Measurements from ENCODE around the gene PSMG2.

Gene PSMG2

DNA sequence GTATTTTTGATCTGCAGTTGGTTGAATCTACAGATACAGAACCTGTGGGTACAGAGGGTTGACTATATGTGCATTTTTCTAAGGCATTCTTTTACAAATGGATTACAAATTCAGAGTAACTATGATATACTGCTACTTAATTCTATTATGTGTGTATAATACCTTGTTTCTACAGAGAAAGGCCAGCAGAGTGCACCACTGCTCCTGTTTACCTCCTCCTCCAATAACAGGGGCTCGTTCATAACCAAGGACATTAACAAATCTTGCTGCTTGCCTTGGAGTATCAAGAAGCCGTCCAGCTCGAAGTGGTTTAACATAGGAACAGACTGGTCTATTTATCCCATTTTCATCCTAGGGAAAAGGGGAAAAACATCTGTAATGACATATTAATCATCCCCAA, 16.7 kb upstream of the PSMG2 start:
- FAIRE-seq (no peak), DNase-seq (ENCODE audit: insufficient read length) (no peak)
- TF ChIP-seq POLR2AphosphoS5 (IDR thresholded peaks at IDR 0.05; ENCODE audit: low read depth, low read length) (no peak), TAF1 (IDR thresholded peaks at IDR 0.05; ENCODE audit: borderline replicate concordance, low read depth, low read length) (no peak), POLR2A (IDR thresholded peaks at IDR 0.05; ENCODE audit: low read depth, low read length) (no peak)

DNA sequence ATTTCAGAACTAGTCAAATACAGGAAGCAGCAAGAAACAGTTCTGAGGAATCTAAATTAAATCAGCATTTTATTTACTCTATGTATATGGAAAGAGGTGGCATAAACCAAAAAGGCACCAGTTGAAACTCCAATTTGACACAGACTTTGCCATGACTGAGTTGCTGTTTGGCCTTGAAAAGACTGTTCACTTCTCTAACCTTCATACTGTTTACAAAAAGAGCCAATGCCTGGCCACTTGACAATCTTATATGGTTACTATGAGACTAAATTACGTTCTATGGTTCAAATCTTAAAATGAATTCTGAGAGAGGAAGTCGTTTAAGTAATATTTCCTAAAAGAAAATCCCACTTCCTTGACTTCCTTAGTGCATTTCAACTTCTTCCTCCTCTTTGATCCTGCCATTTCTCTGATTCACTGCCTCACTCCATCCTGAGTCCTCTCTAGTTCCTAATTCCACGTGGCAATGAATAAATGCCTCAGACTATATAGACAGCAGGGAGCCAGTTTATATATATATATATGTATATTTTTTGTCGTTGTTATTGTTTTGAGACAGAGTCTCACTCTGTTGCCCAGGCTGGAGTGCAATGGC, 13.5 kb upstream of the PSMG2 start:
- FAIRE-seq, result no peak
- DNase-seq (ENCODE audit: insufficient read length), result no peak
- no peak for TF ChIP-seq POLR2A (IDR thresholded peaks at IDR 0.05; ENCODE audit: low read depth, low read length)
- TF ChIP-seq POLR2AphosphoS5 (IDR thresholded peaks at IDR 0.05; ENCODE audit: low read depth, low read length), result no peak
- no peak for TF ChIP-seq TAF1 (IDR thresholded peaks at IDR 0.05; ENCODE audit: borderline replicate concordance, low read depth, low read length)

DNA sequence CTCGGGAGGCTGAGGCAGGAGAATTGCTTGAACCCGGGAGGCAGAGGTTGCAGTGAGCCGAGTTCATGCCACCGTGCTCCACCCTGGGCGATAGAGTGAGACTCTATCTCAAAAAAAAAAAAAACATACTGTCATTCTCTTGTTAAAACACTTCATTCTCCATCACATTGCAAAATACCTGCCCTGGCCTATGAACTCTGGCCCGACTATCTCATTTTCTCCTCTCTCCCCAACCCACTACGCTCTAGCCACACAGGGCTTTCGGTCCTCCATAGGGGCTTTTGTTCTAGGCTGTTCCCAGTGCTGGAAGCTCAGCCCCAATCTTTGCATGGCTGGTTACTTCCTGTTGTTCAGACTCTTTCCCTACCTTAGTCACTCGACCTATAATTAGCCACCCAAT, 10.6 kb upstream of the PSMG2 start:
- TF ChIP-seq POLR2A (IDR thresholded peaks at IDR 0.05; ENCODE audit: low read depth, low read length), result no peak
- no peak for TF ChIP-seq POLR2AphosphoS5 (IDR thresholded peaks at IDR 0.05; ENCODE audit: low read depth, low read length)
- TF ChIP-seq TAF1 (IDR thresholded peaks at IDR 0.05; ENCODE audit: borderline replicate concordance, low read depth, low read length), result no peak
- no peak for FAIRE-seq

DNA sequence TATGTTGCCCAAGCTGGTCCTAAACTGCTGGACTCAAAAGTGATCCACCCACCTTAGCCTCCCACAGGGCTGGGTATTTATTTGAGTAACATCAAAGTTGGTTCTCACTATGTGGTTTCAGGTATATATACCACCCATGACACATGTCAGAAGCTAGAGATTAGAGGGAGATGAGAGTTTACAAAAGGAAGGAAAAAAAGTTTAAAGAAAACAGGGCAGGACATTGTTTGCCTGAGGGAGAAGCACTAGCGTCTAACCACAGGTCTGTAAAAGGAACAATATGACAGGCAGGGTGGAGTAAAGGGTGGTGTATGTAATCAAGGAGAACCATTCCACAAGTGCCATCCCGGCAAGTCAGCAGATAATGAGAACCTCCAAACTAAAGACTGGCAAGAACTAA, 8.8 kb upstream of the PSMG2 start:
- FAIRE-seq (no peak), DNase-seq (ENCODE audit: insufficient read length) (no peak)

More for the DNA sequence above, 10.6 kb upstream of the PSMG2 start:
- DNase-seq (ENCODE audit: insufficient read length), result no peak

DNA sequence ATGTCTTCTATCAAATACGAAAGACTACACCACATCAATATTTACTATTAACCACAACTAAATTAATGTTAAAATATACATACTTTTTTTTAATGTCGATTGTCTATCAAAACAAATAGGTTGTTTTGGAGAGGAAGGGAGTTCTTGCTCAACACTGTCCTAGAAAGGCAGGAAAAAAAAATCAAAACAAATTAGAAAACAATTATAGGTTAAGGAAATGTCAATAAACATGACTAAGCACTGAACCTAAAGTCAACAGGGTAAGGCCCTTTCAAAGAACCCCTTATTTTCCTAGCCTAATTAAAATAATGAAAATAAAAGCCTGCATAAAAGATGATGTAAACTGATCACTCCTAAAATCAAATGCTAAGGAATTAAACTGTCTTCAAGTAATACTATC, 3.1 kb upstream of the PSMG2 start:
- TF ChIP-seq POLR2AphosphoS5 (IDR thresholded peaks at IDR 0.05; ENCODE audit: low read depth, low read length) (no peak), TAF1 (IDR thresholded peaks at IDR 0.05; ENCODE audit: borderline replicate concordance, low read depth, low read length) (no peak), POLR2A (IDR thresholded peaks at IDR 0.05; ENCODE audit: low read depth, low read length) (no peak)
- DNase-seq (ENCODE audit: insufficient read length) (no peak), FAIRE-seq (no peak)

More for the DNA sequence above, 8.8 kb upstream of the PSMG2 start:
- TF ChIP-seq POLR2AphosphoS5 (IDR thresholded peaks at IDR 0.05; ENCODE audit: low read depth, low read length) (no peak), POLR2A (IDR thresholded peaks at IDR 0.05; ENCODE audit: low read depth, low read length) (no peak), TAF1 (IDR thresholded peaks at IDR 0.05; ENCODE audit: borderline replicate concordance, low read depth, low read length) (no peak)

DNA sequence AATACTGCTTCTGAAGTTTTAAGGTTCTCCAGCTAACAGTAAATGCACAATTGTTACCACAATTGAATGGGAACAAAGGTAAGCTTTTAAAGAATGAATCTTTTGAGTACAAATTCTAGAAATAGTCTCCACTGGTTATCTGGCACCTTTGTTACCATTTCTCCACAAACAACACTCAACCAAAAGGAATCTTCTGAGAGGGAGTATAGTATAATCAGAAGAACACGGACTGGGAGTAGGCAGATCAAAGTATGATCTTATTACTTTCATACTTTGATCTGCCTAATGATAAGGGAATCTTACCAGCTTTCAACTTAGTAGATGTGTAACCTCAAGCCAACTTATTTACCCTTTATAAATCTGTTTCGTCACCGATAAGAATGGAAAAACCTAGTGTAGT, 1.7 kb upstream of the PSMG2 start:
- DNase-seq (ENCODE audit: insufficient read length) (no peak), FAIRE-seq (no peak)
- TF ChIP-seq POLR2AphosphoS5 (IDR thresholded peaks at IDR 0.05; ENCODE audit: low read depth, low read length), result no peak

DNA sequence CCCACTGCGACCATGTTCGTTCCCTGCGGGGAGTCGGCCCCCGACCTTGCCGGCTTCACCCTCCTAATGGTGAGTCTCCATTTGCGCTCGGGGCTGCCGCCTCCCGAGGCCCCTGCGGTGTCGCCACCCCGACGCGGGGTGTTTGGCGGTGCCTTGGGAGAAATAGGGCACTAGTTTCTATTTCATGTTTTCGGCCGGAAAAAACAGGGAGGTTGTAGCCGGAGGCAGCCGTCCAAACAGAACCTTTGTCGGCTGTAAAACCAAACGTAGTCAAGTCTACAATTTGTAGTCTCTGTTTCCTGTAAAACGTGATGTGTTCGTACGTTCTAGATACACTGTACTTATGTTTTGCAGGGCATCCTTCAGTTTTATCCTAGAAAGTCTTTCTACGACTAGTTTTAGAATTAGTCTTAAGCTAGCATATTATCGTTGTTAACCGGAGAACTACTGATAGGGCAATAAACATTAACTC, 290 bp downstream of the PSMG2 start:
- no peak for FAIRE-seq
- no peak for DNase-seq (ENCODE audit: insufficient read length)

DNA sequence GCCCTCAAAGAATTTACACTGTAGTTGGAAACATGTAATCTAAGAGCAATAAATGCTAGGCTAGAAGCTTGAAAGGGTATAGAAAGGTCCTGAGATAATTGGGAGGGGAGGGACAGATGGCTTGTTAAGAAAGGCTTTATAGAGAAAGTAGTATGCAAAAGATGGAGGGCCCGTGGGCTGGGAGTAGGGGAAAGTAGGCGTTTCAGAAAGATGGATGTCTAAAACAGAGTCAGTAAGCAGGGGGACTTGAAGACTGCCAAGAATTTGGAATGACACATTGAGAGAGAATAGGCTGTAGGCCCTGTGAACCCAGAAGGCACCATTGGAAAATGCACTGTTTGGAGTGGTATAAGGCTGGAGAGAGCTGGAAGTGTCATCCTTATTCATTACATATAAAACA, 822 bp downstream of the PSMG2 start:
- TF ChIP-seq POLR2A (IDR thresholded peaks at IDR 0.05; ENCODE audit: low read depth, low read length), result no peak
- no peak for TF ChIP-seq TAF1 (IDR thresholded peaks at IDR 0.05; ENCODE audit: borderline replicate concordance, low read depth, low read length)
- TF ChIP-seq POLR2AphosphoS5 (IDR thresholded peaks at IDR 0.05; ENCODE audit: low read depth, low read length), result no peak
- FAIRE-seq (no peak), DNase-seq (ENCODE audit: insufficient read length) (no peak)

More for the DNA sequence above, 290 bp downstream of the PSMG2 start:
- TF ChIP-seq POLR2A (IDR thresholded peaks at IDR 0.05; ENCODE audit: low read depth, low read length) (no peak), POLR2AphosphoS5 (IDR thresholded peaks at IDR 0.05; ENCODE audit: low read depth, low read length) (no peak), TAF1 (IDR thresholded peaks at IDR 0.05; ENCODE audit: borderline replicate concordance, low read depth, low read length) (no peak)

DNA sequence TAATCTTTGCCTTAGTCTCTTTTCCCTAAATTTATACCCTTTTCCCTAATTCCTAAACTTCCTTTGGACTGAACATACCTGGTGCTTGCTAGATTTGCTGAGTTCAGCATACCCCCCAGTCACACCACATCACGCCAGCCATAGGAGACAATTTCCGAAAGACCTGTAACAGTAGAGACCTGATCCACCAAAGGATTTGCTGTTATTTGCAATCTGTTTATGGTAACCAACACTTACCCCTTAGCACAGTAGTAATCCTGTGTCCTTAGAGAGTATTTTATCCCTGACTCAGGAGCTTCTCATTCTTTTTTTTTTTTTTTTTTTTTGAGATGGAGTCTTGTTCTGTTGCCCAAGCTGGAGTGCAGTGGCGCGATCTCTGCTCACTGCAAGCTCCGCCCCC, 8.6 kb downstream of the PSMG2 start:
- no peak for TF ChIP-seq POLR2A (IDR thresholded peaks at IDR 0.05; ENCODE audit: low read depth, low read length)
- TF ChIP-seq TAF1 (IDR thresholded peaks at IDR 0.05; ENCODE audit: borderline replicate concordance, low read depth, low read length), result no peak
- TF ChIP-seq POLR2AphosphoS5 (IDR thresholded peaks at IDR 0.05; ENCODE audit: low read depth, low read length), result no peak
- FAIRE-seq (no peak), DNase-seq (ENCODE audit: insufficient read length) (no peak)

DNA sequence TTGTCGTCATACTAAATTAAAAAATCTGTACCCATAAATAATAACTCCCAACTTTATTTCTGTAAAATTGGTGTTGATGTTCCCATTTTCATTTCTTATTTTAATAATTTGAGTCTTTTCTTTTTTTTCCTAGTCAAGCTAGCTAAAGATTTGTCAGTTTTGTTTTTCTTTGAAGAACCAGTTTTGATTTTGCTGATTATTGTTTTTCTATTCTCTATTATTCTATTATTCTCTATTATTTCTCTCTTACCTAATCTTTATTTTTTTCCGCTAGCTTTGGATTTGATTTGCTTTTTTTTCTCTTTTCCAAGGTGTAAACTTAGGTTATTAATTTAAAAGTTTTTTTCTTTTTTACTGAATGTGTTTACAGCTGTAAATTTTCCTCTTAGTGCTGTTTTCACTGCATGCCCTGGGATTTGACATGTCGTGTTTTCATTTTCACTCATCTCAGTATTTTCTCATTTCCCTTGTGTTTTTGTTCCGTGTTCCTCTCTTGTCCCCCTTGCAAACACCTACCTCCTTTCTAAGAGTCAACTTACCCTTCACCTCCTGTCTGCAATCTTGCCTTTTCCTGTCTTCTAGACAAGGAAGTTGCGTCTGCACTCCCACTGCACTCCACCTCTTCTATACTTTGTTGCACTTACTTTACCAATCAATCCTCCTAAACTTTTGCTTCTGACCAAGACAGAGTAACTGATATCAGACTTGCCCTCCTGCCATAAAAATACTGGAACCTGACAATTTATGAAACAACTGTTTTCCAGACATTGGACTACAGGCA, 18.8 kb downstream of the PSMG2 start:
- DNase-seq (ENCODE audit: insufficient read length) (no peak), FAIRE-seq (no peak)
- no peak for TF ChIP-seq POLR2AphosphoS5 (IDR thresholded peaks at IDR 0.05; ENCODE audit: low read depth, low read length)
- no peak for TF ChIP-seq TAF1 (IDR thresholded peaks at IDR 0.05; ENCODE audit: borderline replicate concordance, low read depth, low read length)
- no peak for TF ChIP-seq POLR2A (IDR thresholded peaks at IDR 0.05; ENCODE audit: low read depth, low read length)

DNA sequence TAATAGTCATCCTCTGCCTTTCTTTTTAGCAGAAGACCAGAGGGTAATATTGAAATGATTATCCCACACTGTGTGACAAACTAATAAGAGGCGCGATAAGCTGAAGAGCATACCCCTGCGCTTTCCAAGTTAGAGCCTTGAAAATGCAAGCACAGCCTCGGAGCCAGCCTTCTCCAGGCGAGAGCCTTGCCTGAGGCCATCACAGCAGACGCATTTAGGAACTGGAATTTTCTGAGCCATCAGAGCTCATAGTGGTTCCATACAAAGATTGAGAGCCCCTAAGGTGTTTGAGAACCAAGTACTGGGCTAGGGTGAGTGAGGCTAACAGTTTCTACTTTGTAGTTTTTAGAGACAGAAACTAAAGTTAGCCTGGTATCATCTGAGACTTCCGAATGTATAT, 19.9 kb downstream of the PSMG2 start:
- DNase-seq (ENCODE audit: insufficient read length), result no peak
- no peak for TF ChIP-seq POLR2AphosphoS5 (IDR thresholded peaks at IDR 0.05; ENCODE audit: low read depth, low read length)
- no peak for TF ChIP-seq POLR2A (IDR thresholded peaks at IDR 0.05; ENCODE audit: low read depth, low read length)
- TF ChIP-seq TAF1 (IDR thresholded peaks at IDR 0.05; ENCODE audit: borderline replicate concordance, low read depth, low read length), result no peak
- FAIRE-seq, result no peak

DNA sequence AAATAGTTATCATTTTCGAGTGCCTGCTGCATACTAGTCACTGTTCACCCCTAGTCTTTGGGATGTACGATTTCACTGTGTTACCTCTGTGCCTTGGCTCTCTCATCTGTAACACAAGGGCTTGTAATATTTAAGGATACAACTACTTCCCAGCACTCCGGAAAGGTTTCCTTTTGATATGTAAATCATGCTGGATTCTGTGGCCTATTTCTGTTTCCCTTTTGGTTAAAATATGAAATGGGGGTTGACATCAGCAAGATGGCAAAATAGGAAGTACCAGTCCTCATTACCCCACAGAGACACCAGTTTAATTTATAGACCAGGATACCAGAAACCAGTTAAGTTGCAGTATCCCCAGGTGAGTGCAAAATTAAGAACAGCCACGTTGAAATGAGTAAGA, 23.5 kb downstream of the PSMG2 start:
- FAIRE-seq (no peak), DNase-seq (ENCODE audit: insufficient read length) (no peak)
- no peak for TF ChIP-seq TAF1 (IDR thresholded peaks at IDR 0.05; ENCODE audit: borderline replicate concordance, low read depth, low read length)
- no peak for TF ChIP-seq POLR2AphosphoS5 (IDR thresholded peaks at IDR 0.05; ENCODE audit: low read depth, low read length)
- TF ChIP-seq POLR2A (IDR thresholded peaks at IDR 0.05; ENCODE audit: low read depth, low read length), result no peak; the same call in 1 of the 2 replicates

Data from GM12892 (cell line).